Tibial nerve (tissue), 4 donors: ENCODE data around the gene HOGA1. TPM values are rescaled to one million over a fixed set of nuclear protein-coding genes. Genes with fewer than 3 reads are reported as not detected.

ENCODE experiments used
- DNase-seq, 2 donors: peaks; one replicate each; pipeline ENCODE4 v3.0.0-alpha.2; 2019; ENCODE audit warnings: low spot score in 2 of 2
- H3K27ac ChIP-seq, 4 donors: fragments of 200-600 bp; sonication (generic) in 3 of 4; one replicate each; pipeline ENCODE4 v1.5.1; 2017 to 2019; ENCODE audit warnings: mild to moderate bottlenecking in 1 of 4
- H3K27me3 ChIP-seq, 2 donors: fragments of 200-600 bp; sonication (generic) in 1 of 2; one replicate each; pipeline versions ENCODE4 v1.5.1 to v1.6.0; 2017 to 2019
- H3K36me3 ChIP-seq, 3 donors: fragments of 200-600 bp; sonication (generic); one replicate each; pipeline ENCODE4 v1.5.1; 2018 to 2019
- H3K4me1 ChIP-seq, 4 donors: fragments of 200-600 bp; sonication (generic) in 3 of 4; one replicate each; pipeline ENCODE4 v1.5.1; 2017 to 2019
- H3K4me3 ChIP-seq, 4 donors: fragments of 200-600 bp; sonication (generic) in 3 of 4; one replicate each; pipeline ENCODE4 v1.5.1; 2017 to 2019; ENCODE audit warnings: mild to moderate bottlenecking in 1 of 4, moderate library complexity in 1 of 4
- H3K9me3 ChIP-seq, 4 donors: fragments of 200-600 bp; sonication (generic) in 3 of 4; one replicate each; pipeline ENCODE4 v1.5.1; 2017 to 2019
- EP300 ChIP-seq, 2 donors: sonication (generic); formaldehyde crosslinking; IDR thresholded peaks; one replicate each; pipeline ENCODE4 v1.6.1; 2017; ENCODE audit warnings: antibody characterized with exemption in 2 of 2, mild to moderate bottlenecking in 1 of 2
- POLR2A ChIP-seq, 2 donors: fragments of 450-650 bp; IDR thresholded peaks; one replicate each; pipeline ENCODE4 v1.6.1; 2017; ENCODE audit warnings: antibody characterized with exemption in 2 of 2, mild to moderate bottlenecking in 2 of 2, moderate library complexity in 2 of 2
- WGBS, 2 donors: methylation state at CpG; one replicate each; pipeline ENCODE4 v1.1.5; 2018; 5-methylcytosine and 5-hydroxymethylcytosine counted together
- total RNA-seq, 4 donors: library from RNA; depleted of rRNA; stranded (reverse); fragments of >200 nt; gene quantifications; one replicate each; pipeline ENCODE4 v1.1.0, GENCODE V29; 2016
- TF ChIP-seq, protein P1 (sequence below), 5 experiments: fragments of 200-600 bp in 3 of 5; fragments of 450-650 bp in 2 of 5; sonication (generic) in 3 of 5; IDR thresholded peaks; one replicate each; pipeline ENCODE4 v1.5.1; 2016 to 2019; ENCODE audit warnings: antibody characterized with exemption in 5 of 5, mild to moderate bottlenecking in 3 of 5, moderate library complexity in 2 of 5

The HOGA1 gene
- total RNA-seq, 4 donors from 2014 or later: 3.6 to 31.6 (median 25.3) TPM

DNA sequence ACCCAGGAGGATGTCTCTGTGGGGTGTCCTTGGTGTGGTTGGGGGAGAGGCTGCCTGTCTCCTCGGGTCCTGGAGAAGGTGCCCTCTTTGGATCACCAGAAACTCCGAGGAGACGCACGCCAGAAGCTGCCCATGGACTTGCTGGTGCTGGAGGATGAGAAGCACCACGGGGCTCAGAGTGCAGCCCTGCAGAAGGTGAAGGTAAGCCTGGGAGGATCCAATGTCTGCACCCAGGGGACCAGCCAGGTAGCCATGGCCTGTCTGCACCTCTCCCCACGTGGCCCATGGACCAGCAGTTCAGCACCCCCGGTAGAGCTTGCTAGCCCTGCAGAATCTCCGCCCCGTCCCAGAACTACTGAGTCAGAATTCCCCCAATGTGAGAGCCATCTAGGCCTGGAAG is 6.5 kb upstream of the HOGA1 start:
- 75 to 79% methylated on average over 6 to 9 of the region's 9 CpGs for WGBS, 2 donors

DNA sequence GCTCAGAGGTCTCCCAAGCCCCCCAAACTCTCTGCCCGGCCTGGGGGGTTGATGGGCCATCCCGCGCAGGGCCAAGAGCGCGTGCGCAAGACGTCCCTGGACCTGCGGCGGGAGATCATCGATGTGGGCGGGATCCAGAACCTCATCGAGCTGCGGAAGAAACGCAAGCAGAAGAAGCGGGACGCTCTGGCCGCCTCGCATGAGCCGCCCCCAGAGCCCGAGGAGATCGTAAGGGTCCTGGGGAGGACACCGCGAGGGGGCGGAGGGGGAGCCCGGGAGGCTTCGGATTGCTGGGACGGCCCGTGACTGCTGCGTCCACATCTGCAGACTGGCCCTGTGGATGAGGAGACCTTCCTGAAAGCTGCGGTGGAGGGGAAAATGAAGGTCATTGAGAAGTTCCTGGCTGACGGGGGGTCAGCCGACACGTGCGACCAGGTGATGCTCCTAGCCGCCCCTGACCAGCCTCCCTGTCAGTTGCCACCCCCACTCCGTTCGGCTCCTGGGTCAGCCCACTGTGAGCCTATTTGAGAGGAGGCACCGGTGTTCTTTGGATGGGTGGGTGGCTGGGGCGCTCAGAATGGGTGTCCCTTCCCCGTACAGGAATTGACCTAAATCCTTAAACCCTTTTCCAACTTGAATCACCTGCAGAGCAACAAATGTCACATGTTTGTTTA is 5.9 kb upstream of the HOGA1 start:
- Histone ChIP-seq H3K9me3 (no peaks in the 10 kb centered on the region), H3K4me1 (peaks cover 0 to under 1% (median 0%) of the 10 kb centered on the region in 4 donors), H3K36me3 (no peaks in the 10 kb centered on the region), H3K27me3 (no peaks in the 10 kb centered on the region), H3K4me3 (peak overlapping the region in 1 of 4 donors; percentile 26), H3K27ac (no peak overlapping the region)
- no peak for DNase-seq
- TF ChIP-seq, protein P1, sequence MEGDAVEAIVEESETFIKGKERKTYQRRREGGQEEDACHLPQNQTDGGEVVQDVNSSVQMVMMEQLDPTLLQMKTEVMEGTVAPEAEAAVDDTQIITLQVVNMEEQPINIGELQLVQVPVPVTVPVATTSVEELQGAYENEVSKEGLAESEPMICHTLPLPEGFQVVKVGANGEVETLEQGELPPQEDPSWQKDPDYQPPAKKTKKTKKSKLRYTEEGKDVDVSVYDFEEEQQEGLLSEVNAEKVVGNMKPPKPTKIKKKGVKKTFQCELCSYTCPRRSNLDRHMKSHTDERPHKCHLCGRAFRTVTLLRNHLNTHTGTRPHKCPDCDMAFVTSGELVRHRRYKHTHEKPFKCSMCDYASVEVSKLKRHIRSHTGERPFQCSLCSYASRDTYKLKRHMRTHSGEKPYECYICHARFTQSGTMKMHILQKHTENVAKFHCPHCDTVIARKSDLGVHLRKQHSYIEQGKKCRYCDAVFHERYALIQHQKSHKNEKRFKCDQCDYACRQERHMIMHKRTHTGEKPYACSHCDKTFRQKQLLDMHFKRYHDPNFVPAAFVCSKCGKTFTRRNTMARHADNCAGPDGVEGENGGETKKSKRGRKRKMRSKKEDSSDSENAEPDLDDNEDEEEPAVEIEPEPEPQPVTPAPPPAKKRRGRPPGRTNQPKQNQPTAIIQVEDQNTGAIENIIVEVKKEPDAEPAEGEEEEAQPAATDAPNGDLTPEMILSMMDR (IDR thresholded peaks at IDR 0.05): no peak
- no peak for TF ChIP-seq POLR2A (IDR thresholded peaks at IDR 0.05)
- no peak for TF ChIP-seq EP300 (IDR thresholded peaks at IDR 0.05)
- 57 to 83% methylated on average over 34 to 40 of the region's 40 CpGs for WGBS, 2 donors

More for the DNA sequence above, 6.5 kb upstream of the HOGA1 start:
- Histone ChIP-seq H3K4me1 (peaks cover 0 to 5% (median 0%) of the 10 kb centered on the region in 4 donors), H3K36me3 (no peaks in the 10 kb centered on the region), H3K27me3 (no peaks in the 10 kb centered on the region), H3K27ac (no peak overlapping the region), H3K4me3 (no peak overlapping the region), H3K9me3 (no peaks in the 10 kb centered on the region)
- TF ChIP-seq EP300 (IDR thresholded peaks at IDR 0.05): no peak
- TF ChIP-seq POLR2A (IDR thresholded peaks at IDR 0.05): no peak
- TF ChIP-seq, protein P1 (IDR thresholded peaks at IDR 0.05): no peak
- DNase-seq: no peak

DNA sequence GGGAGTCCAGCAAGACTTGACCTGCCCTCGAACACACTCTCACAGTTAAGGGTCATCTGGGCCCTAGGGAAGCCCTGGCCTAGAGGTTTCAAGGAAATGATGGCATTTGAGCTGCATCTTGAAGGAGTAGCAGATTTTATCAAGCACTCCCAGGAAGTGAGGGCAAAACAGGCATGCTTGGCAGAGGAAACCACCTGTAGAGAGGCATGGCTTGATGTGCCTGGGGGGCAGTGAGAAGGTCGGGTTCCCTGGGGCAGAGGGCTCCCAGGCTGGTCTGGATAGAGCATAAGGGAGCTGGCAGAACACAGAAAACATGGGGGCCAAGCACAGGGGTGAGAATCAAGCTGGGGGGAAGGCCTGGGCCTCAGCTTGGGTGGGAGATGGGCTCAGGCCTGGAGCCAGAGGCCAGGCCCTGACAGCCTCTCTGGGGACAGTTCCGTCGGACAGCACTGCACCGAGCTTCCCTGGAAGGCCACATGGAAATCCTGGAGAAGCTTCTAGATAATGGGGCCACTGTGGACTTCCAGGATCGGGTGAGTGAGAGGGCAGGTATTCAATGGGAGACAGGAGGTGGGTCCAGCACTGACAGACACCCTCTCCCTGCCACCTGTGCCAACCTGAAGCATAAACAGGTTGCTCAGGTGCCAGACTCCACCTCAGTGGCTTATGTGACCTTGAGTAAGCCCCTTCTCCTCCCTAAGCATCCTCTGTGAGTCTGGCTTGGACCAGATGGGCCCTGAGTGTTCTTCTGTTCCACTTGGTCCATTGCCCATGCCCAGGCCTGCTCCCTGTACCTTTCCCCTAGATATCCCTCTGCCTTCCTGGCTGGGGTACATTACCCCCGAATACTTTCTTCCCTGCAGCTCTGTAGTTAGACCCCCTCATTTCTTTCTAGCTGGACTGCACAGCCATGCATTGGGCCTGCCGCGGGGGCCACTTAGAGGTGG is 3.5 kb upstream of the HOGA1 start:
- Histone ChIP-seq H3K9me3 (no peaks in the 10 kb centered on the region), H3K27me3 (no peaks in the 10 kb centered on the region), H3K27ac (no peak overlapping the region), H3K4me3 (no peak overlapping the region), H3K4me1 (peaks cover 0 to 17% (median 0%) of the 10 kb centered on the region in 4 donors), H3K36me3 (no peaks in the 10 kb centered on the region)
- 68 to 75% methylated on average over 9 of the region's 9 CpGs for WGBS, 2 donors
- no peak for TF ChIP-seq POLR2A (IDR thresholded peaks at IDR 0.05)
- TF ChIP-seq EP300 (IDR thresholded peaks at IDR 0.05): no peak
- TF ChIP-seq, protein P1 (IDR thresholded peaks at IDR 0.05): no peak
- DNase-seq: no peak

DNA sequence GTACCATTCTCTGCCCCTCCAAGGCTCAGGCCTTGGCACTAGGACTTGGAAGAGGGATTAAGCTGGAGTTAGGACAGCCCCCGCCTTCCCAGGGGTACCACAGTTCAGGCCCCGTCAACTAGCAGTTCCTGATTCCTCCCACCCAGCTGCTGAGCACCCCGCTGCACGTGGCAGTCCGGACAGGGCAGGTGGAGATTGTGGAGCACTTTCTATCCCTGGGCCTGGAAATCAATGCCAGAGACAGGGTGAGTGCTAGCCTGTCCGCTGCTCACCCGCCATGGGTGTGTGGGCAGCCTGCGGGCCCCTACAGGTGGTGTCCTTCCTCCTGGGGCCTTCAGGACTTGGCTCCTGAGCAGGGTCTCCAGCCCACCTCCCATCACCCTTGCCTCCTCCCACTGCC is 2.0 kb upstream of the HOGA1 start:
- 92 to 93% methylated on average over 8 of the region's 8 CpGs for WGBS, 2 donors
- Histone ChIP-seq H3K4me1 (peaks cover 0 to 17% (median 0%) of the 10 kb centered on the region in 4 donors), H3K27me3 (no peaks in the 10 kb centered on the region), H3K27ac (no peak overlapping the region), H3K4me3 (no peak overlapping the region), H3K36me3 (no peaks in the 10 kb centered on the region), H3K9me3 (no peaks in the 10 kb centered on the region)
- TF ChIP-seq EP300 (IDR thresholded peaks at IDR 0.05) (no peak), POLR2A (IDR thresholded peaks at IDR 0.05) (no peak)
- TF ChIP-seq, protein P1 (IDR thresholded peaks at IDR 0.05): no peak
- no peak for DNase-seq

DNA sequence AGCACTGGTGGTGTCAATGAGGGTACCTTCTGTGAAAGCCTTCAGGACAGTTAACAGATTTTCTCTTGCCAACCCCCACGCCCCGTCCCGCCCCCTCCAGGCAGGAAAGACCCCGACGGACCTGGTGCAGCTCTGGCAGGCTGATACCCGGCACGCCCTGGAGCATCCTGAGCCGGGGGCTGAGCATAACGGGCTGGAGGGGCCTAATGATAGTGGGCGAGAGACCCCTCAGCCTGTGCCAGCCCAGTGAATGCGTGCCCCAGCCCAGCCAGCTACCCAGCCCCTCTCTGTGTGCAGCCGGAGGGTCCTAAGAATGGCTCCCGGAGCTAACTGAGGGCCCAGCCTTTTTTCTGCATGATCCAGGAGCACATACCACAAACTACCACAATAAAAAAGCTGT is 713 bp upstream of the HOGA1 start:
- Histone ChIP-seq H3K27ac (no peak overlapping the region), H3K4me3 (no peak overlapping the region), H3K4me1 (peaks cover 0 to 17% (median 0%) of the 10 kb centered on the region in 4 donors), H3K9me3 (no peaks in the 10 kb centered on the region), H3K36me3 (no peaks in the 10 kb centered on the region), H3K27me3 (no peaks in the 10 kb centered on the region)
- TF ChIP-seq, protein P1 (IDR thresholded peaks at IDR 0.05): no peak
- TF ChIP-seq POLR2A (IDR thresholded peaks at IDR 0.05): no peak
- no peak for TF ChIP-seq EP300 (IDR thresholded peaks at IDR 0.05)
- DNase-seq: no peak
- WGBS, 2 donors: 89 to 92% methylated on average over 12 to 13 of the region's 13 CpGs
